T-helper 1 cell treated with Interleukin-12 subunit alpha and Interleukin-12 subunit beta and Interleukin-4 antibody, amounts not matched to agents 30 μg/mL and 1 μg/mL, for 36 hours (primary cell): ENCODE data around the gene CAMK2B.

Experiments used
- H3K27ac Mint-ChIP-seq: one replicate; pipeline ENCODE4 v1.8.0; 2021; ENCODE audit warnings: mild to moderate bottlenecking, mixed read lengths
- H3K27me3 Mint-ChIP-seq: one replicate; pipeline ENCODE4 v1.8.0; 2021; ENCODE audit warnings: low read depth, mixed read lengths
- H3K36me3 Mint-ChIP-seq: one replicate; pipeline ENCODE4 v1.8.0; 2021; ENCODE audit warnings: low read depth, mixed read lengths
- H3K4me1 Mint-ChIP-seq: one replicate; pipeline ENCODE4 v1.8.0; 2021; ENCODE audit warnings: low read depth, mixed read lengths
- H3K4me3 Mint-ChIP-seq: one replicate; pipeline ENCODE4 v1.8.0; 2021; ENCODE audit warnings: mild to moderate bottlenecking, moderate library complexity, mixed read lengths
- H3K9me3 Mint-ChIP-seq: one replicate; pipeline ENCODE4 v1.8.0; 2021; ENCODE audit warnings: mixed read lengths

Gene CAMK2B

DNA sequence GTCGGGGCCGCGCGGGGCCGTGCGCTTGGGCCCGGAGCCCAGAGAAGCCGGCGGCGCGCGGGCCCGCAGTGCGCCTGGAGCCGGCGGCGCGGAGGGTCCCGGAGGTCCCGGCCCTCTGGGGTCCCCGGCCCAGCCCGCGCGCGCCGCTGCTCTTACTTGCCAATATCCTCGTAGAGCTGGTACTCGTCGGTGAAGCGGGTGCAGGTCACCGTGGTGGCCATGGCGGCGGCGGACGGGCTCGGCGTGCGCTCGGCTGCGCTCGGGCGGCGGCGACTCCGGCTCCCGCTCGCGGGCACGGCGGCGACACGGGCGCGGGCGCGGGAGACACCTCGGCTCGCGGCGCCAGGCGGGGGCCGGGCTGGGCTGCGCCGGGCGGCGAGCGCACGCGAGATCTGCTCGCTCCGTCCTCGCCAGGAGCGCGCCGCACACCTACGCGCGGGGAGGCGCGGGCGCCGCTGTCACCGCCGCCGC, at the start of gene CAMK2B:
Gene CAMK2B, minus strand, starts transcription at position 394 of the 471 bp plus-strand sequence. Its CDS starts 173 bp downstream, at position 221.
- no peaks in the 10 kb centered on the region for H3K9me3 Mint-ChIP-seq
- H3K27me3 Mint-ChIP-seq, result peaks cover 54% of the 10 kb centered on the region
- peak within 1 kb of the TSS; percentile 67 for H3K4me3 Mint-ChIP-seq
- no peaks in the 10 kb centered on the region for H3K36me3 Mint-ChIP-seq
- peaks cover 3% of the 10 kb centered on the region for H3K4me1 Mint-ChIP-seq
- H3K27ac Mint-ChIP-seq, result no peak within 1 kb of the TSS

DNA sequence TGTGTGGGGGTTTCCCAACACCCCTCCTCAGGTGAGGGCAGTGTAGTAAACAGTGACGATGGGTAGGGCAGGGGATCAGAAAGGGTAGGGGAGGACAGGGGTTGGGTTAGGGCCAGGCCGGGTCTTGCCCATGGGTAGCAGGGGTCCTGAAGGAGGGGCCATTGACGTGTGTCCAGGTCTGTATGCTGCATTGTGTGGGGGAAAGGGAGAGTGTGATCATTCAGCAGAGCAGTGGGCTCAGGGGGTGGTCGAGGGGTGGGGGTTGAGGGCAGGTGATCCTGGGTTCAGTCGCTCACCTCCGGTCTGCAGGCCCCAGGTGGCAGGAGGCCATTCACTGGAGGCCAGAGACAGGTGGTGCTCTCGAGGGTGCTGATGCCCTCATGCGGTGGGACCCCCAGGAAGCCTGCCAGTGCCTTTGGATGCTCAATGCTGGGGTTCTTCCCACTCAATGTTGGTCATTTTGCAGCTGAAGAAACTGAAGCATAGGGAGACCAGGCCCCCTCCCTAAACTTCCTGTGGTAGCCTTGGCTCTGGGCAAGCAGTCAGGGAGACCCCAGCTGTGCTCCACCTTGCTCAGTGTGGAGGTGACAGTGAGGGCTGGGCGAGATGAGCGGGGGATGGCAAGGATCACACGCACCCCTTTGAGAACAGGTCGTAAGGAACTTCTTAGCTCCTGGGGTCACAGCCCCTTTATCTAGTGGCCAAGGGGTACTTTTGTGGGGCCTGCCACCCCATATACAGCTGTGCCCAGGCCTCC, 48.8 kb upstream of the CAMK2B start:
- H3K36me3 Mint-ChIP-seq, result no peaks in the 10 kb centered on the region
- no peak overlapping the region for H3K4me3 Mint-ChIP-seq
- peaks cover 11% of the 10 kb centered on the region for H3K4me1 Mint-ChIP-seq
- peaks cover 5% of the 10 kb centered on the region for H3K9me3 Mint-ChIP-seq
- H3K27ac Mint-ChIP-seq, result no peak overlapping the region
- peaks cover 32% of the 10 kb centered on the region for H3K27me3 Mint-ChIP-seq

DNA sequence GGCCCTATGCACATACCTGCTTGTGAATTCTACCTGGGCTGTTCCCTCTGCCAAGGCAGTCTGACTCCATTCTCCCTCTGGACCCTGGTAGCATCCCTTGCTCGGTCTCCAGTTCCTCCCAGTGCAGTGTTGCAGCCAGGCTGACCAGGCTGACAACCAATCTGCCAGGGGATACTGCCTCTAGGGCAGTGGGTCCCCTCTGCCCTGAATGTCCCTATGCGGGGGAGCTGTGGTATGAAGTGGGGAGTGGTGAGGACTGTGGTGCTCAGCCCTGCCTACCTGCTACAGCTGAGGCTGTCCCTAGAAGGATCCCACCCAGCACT, 48.0 kb upstream of the CAMK2B start:
- Mint-ChIP-seq H3K4me3 (no peak overlapping the region), H3K4me1 (peaks cover 8% of the 10 kb centered on the region), H3K9me3 (peaks cover 8% of the 10 kb centered on the region), H3K36me3 (no peaks in the 10 kb centered on the region), H3K27me3 (peaks cover 36% of the 10 kb centered on the region), H3K27ac (no peak overlapping the region)

DNA sequence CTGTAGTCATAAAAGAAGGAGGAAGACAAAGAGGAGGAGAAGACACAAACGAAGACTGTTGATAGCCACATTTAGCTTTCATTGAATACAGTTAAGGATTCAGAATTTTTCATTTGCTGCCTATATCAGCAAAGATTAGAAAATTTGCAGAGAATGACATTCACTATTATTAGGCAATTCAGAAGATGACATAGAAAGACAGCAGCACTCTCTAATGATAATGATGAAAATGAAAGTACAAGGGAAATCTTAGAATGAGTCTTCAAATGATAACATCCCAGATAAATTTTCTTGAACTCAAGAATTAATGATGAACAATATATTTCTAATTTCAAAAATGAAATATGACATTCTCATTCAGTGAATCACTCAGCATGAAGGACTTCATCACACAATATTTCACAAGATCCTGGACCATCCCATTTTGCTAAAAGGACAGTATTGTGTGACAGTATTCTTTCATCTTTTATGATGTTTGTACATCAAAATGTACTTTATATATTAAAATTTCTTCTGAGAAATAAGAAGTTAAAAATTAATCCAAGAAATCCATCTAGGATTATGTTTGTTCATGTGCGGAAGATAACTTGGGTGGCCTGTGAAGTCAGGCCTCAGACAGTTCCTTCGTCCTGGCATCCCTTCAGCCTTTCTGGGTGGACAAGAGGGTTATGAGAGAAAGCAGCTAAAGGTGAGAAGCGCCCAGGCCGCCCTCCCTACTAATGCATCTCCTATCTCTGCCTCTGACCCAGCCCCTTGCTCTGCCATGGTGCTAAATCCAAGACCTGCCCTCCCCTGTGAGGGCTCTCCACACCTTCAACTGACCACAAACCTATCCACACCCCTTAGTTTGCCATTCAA, 47.4 kb upstream of the CAMK2B start:
- no peak overlapping the region for H3K27ac Mint-ChIP-seq
- H3K27me3 Mint-ChIP-seq, result peaks cover 41% of the 10 kb centered on the region
- H3K9me3 Mint-ChIP-seq, result peaks cover 8% of the 10 kb centered on the region
- peaks cover 8% of the 10 kb centered on the region for H3K4me1 Mint-ChIP-seq
- H3K36me3 Mint-ChIP-seq, result no peaks in the 10 kb centered on the region
- H3K4me3 Mint-ChIP-seq, result no peak overlapping the region

DNA sequence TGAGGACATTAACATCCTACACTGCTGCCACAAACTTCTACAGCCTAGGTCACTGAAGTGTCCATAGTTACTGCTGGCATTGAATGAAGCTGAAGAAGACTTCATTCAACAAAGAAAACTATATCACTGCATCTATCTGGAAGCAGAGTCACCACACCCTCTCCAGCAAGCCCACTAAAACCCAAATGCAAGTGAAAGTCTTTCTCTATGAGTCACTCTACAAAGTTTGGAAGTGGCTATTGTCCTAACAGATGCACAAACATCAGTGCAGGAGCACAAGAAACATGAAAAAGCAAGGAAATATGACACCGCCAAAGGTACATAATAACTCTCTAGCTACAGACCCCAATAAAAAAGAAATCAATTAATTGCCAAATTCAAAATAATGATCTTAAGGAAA, 43.5 kb upstream of the CAMK2B start:
- no peak overlapping the region for H3K4me3 Mint-ChIP-seq
- H3K36me3 Mint-ChIP-seq, result no peaks in the 10 kb centered on the region
- H3K27me3 Mint-ChIP-seq, result peaks cover 54% of the 10 kb centered on the region
- peaks cover 8% of the 10 kb centered on the region for H3K9me3 Mint-ChIP-seq
- H3K4me1 Mint-ChIP-seq, result peaks cover 8% of the 10 kb centered on the region
- H3K27ac Mint-ChIP-seq, result no peak overlapping the region

DNA sequence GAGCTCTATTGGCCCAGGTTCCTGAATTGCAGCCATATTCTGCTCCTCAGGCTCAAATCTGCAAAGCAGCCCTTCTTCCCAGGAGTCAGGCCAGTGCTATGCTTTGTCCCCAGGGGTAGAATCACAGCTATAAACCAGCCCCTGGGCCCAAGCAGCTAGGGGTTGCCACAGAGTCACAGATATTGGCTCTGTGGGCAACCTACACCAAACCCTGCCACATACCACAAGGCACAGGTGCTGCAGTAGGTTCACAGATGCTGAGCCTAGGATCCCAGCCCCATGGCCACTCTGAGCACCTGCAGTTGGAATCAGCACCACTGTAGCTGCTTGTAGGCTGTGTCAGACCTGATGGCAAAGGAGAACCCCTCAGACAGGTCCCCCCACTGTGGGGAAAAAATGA, 43.1 kb upstream of the CAMK2B start:
- no peaks in the 10 kb centered on the region for H3K36me3 Mint-ChIP-seq
- peaks cover 54% of the 10 kb centered on the region for H3K27me3 Mint-ChIP-seq
- H3K27ac Mint-ChIP-seq, result no peak overlapping the region
- H3K4me1 Mint-ChIP-seq, result peaks cover 8% of the 10 kb centered on the region
- no peak overlapping the region for H3K4me3 Mint-ChIP-seq
- H3K9me3 Mint-ChIP-seq, result peaks cover 8% of the 10 kb centered on the region

DNA sequence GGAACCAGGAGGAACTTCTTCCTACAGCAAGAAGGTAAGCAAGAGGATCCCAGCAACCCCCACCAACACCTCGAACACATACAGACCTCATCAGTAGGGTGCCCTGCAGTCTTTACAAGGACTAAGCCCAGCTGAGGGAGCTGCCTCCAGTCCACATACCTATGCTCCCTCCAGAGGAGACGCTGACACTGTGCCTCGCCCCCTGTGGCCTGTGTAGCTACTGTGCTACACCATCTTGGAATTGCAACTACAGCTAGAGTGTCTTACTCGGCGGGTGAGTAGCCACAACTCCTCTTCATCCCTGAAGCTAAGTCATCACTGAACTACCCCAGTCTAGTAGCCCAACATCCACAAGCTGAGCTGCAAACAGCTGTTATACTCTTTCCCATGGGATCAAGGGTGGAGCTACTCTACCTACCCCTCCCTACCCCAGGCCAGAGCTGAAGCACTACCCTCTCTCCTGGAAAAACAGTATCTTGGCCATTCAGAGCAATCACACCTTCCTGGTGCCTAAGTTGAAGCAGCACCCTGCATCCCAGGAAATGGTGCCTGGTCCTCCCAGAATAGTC, 42.2 kb upstream of the CAMK2B start:
- peaks cover 53% of the 10 kb centered on the region for H3K27me3 Mint-ChIP-seq

DNA sequence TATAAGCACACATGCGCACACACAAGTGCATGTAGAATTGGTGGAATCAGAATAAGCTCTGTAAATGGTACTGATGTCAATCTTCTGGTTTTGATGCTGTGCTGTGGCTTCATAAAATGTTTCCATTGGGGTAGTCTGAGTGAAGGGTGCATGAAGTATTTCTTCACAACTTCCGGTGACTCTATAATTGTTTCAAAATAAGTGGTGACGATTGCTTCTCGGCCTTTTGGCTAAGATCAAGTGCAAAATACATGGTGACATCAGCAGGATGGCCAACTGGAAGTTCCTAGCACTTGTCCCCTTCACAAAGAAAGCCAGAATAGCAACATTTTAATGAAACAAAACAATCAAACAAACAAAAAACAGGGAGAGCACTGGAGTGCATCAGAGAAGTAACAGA, 41.6 kb upstream of the CAMK2B start:
- Mint-ChIP-seq H3K4me3 (no peak overlapping the region), H3K36me3 (no peaks in the 10 kb centered on the region), H3K27ac (no peak overlapping the region), H3K4me1 (peaks cover 8% of the 10 kb centered on the region), H3K27me3 (peaks cover 55% of the 10 kb centered on the region), H3K9me3 (peaks cover 8% of the 10 kb centered on the region)

More for the DNA sequence above, 42.2 kb upstream of the CAMK2B start:
- peaks cover 8% of the 10 kb centered on the region for H3K9me3 Mint-ChIP-seq
- H3K4me3 Mint-ChIP-seq, result no peak overlapping the region
- no peaks in the 10 kb centered on the region for H3K36me3 Mint-ChIP-seq
- peaks cover 8% of the 10 kb centered on the region for H3K4me1 Mint-ChIP-seq
- H3K27ac Mint-ChIP-seq, result no peak overlapping the region

DNA sequence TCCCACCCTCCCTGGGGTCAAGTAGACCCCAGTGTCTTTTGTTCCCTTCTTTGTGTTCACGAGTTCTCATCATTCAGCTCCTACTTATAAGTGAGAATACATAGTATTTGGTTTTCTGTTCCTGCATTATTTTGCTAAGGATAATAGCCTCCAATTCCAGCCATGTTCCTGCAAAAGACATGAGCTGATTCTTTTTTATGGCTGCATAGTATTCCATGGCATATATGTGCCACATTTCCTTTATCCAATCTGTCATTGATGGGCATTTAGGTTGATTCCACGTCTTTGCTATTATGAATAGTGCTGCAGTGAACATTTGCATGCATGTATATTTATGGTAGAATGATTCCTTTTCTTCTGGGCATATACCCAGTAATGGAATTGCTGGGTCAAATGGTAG, 28.3 kb upstream of the CAMK2B start:
- Mint-ChIP-seq H3K9me3 (peaks cover 4% of the 10 kb centered on the region), H3K27ac (no peak overlapping the region), H3K27me3 (peaks cover 63% of the 10 kb centered on the region), H3K36me3 (no peaks in the 10 kb centered on the region), H3K4me3 (no peak overlapping the region), H3K4me1 (no peaks in the 10 kb centered on the region)

DNA sequence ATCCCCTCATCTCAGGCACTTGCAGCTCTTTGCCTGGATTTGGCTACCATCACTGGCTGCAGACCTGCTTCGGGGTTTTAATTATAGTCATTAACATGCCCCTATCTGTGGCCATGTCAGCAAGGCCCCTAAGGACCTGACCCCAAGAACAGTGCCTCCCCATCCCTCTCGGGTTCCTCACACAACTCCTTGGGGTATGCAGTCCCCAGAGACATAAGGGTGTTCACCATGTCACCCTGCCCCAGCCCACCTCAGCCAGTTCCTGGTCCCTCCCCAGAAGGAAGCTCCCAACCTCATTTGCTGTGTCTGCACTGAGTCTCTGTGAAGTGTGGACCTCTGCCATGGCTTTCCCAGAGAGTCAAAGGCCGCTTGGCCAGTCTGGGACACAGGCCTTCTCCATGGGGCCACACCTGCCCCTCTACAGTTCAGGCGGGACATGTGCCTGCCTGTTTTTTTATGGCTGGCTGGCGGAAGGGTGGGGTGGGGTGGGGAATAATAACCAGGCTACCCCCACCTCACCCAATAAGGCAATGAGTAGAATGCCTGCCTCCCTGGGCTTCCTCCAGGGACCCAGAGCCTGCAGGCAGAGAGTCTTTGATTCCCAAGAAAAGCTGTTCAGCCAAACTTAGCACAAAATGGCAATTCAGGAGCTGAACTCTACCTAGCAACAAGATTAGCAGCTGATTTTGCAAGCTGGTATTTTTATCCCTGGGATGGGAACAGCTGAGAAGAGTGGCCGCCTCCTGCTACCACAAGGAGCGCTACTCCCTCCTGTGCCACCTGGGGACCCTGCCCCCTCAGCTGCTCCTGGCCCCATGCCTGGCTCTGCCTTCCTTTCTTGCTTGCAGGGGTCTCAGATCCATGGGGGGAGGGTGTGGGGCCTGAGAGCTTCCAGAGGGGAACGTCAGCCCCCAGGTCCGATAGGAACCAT, 23.7 kb upstream of the CAMK2B start:
- H3K4me1 Mint-ChIP-seq, result no peaks in the 10 kb centered on the region
- peaks cover 58% of the 10 kb centered on the region for H3K27me3 Mint-ChIP-seq
- no peaks in the 10 kb centered on the region for H3K36me3 Mint-ChIP-seq
- H3K9me3 Mint-ChIP-seq, result no peaks in the 10 kb centered on the region
- H3K27ac Mint-ChIP-seq, result no peak overlapping the region
- no peak overlapping the region for H3K4me3 Mint-ChIP-seq

DNA sequence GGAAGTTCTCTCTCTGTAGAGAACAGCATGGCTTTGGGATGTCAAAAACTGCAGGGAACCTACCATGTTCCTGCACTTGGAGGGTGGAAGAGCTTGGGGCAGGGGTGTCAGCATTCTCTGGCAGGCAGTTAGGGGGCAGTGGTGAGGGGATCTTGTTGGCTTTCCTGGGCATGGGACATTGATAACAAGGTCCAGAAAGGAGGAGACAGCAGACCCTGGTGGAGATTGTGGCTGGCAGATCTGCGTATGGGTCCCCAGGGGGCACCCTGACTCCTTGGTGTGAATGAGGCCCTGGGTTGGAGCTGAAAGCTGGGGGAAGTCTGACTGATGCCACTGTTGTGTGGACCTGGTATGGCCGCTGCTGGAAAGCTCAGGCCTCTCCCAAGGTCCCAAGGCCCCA, 22.9 kb upstream of the CAMK2B start:
- H3K9me3 Mint-ChIP-seq, result no peaks in the 10 kb centered on the region
- H3K36me3 Mint-ChIP-seq, result no peaks in the 10 kb centered on the region
- no peak overlapping the region for H3K4me3 Mint-ChIP-seq
- peaks cover 56% of the 10 kb centered on the region for H3K27me3 Mint-ChIP-seq
- no peak overlapping the region for H3K27ac Mint-ChIP-seq
- no peaks in the 10 kb centered on the region for H3K4me1 Mint-ChIP-seq

DNA sequence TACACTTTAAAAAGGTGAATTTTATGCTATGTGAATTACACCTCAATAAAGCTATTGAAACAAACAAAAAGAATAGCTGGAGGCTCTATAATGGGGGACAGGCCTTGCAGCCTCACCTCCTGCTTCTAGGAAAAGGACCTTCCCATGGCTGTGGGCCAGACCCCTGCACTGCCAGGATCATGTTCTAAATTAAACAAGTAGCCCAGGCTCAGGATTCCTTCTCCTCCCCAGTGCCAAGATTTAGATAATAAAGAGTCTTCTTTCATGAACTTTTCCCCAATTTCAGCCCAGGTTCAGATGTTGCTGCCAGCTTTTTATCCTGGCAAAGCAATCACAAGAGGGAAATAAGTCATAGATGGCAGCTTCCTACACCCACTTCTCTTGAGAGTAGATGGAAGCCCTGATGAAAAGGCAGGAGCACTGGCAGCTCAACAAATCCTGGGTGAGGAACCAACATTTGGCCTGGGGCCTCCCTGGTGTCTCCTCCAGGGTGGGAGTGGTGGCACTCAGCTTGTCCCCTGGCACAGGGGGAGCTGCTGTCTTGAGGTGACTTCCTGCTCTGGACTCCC, 22.2 kb upstream of the CAMK2B start:
- peaks cover 56% of the 10 kb centered on the region for H3K27me3 Mint-ChIP-seq
- H3K9me3 Mint-ChIP-seq, result no peaks in the 10 kb centered on the region
- H3K4me1 Mint-ChIP-seq, result no peaks in the 10 kb centered on the region
- no peak overlapping the region for H3K27ac Mint-ChIP-seq
- no peak overlapping the region for H3K4me3 Mint-ChIP-seq
- H3K36me3 Mint-ChIP-seq, result no peaks in the 10 kb centered on the region

DNA sequence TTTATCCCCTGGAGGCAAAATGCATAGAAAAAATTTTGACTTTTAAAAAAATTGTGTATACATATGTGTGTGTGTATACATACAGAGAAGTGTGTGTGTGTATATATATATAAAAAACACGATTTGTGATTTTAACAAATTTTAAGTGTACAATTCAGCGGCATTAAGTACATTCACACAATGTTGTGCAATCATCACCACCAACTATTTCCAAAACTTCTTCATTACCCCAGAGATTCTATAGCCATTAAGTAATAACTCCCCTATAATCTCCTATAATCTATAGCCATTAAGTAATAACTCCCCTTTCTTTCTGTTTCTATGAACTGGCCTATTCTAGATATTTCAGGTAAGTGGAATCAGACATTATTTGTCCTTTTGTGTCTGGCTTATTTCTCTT, 20.7 kb upstream of the CAMK2B start:
- H3K36me3 Mint-ChIP-seq, result no peaks in the 10 kb centered on the region
- peaks cover 45% of the 10 kb centered on the region for H3K27me3 Mint-ChIP-seq
- H3K27ac Mint-ChIP-seq, result no peak overlapping the region
- no peaks in the 10 kb centered on the region for H3K9me3 Mint-ChIP-seq
- H3K4me3 Mint-ChIP-seq, result no peak overlapping the region
- H3K4me1 Mint-ChIP-seq, result no peaks in the 10 kb centered on the region

DNA sequence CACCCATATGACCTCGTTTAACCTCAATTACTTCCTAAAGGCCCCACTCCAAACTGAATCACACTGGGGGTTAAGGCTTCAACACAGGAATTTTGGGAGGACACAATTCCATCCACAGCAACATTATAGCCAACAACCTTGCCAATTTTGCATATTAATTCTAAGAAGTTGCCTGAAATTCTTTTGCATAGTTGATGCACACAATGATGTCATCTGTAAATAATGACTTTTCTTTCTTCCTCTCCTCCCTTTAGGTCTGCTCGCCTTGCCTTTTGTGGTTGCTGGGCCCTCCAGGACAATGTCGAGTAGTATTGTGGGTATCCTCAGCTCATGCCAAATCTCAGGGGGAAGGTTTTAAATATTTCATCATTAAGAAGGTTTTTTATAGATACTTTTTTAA, 16.0 kb upstream of the CAMK2B start:
- Mint-ChIP-seq H3K36me3 (peaks cover 1% of the 10 kb centered on the region), H3K27me3 (peaks cover 30% of the 10 kb centered on the region), H3K9me3 (peaks cover 7% of the 10 kb centered on the region), H3K4me3 (no peak overlapping the region), H3K27ac (no peak overlapping the region), H3K4me1 (no peaks in the 10 kb centered on the region)
